Activated CD4-positive, alpha-beta memory T cell treated with anti-CD3 and anti-CD28 coated beads, Interleukin-2, amount 10 ng/mL, durations not matched to agents 7 days and 5 days (primary cell): ENCODE results near the gene SP6. TPM values are rescaled to one million over a fixed set of nuclear protein-coding genes. Genes with fewer than 3 reads are reported as not detected.

Experiments used
- CTCF ChIA-PET: fragments of 350-600 bp; sonication (Branson Sonifier 250); formaldehyde crosslinking; loops from one replicate; lab custom pipeline; 2021; ENCODE audit warnings: antibody characterized with exemption, inconsistent platforms; lab: Charles Lee
- POLR2A ChIA-PET: fragments of 350-600 bp; sonication (Branson Sonifier 250); formaldehyde crosslinking; loops from one replicate; lab custom pipeline; 2021; ENCODE audit warnings: antibody characterized with exemption; lab: Charles Lee
- DNase-seq: peaks from one replicate; pipeline ENCODE4 v3.0.0-alpha.2; 2020
- H3K27ac Mint-ChIP-seq: one replicate; pipeline ENCODE4 v1.8.0; 2021; ENCODE audit warnings: mild to moderate bottlenecking, mixed read lengths
- H3K27me3 Mint-ChIP-seq: one replicate; pipeline ENCODE4 v1.8.0; 2021; ENCODE audit warnings: mixed read lengths
- H3K36me3 Mint-ChIP-seq: one replicate; pipeline ENCODE4 v1.8.0; 2021; ENCODE audit warnings: low read depth, mixed read lengths
- H3K4me1 Mint-ChIP-seq: one replicate; pipeline ENCODE4 v1.8.0; 2021; ENCODE audit warnings: mixed read lengths
- H3K4me3 Mint-ChIP-seq: one replicate; pipeline ENCODE4 v1.8.0; 2021; ENCODE audit warnings: mild to moderate bottlenecking, mixed read lengths
- H3K9me3 Mint-ChIP-seq: one replicate; pipeline ENCODE4 v1.8.0; 2021; ENCODE audit warnings: mixed read lengths
- total RNA-seq, 2 experiments: library from RNA; stranded (reverse); gene quantifications; one replicate each; pipeline ENCODE4 v1.2.3, GENCODE V29; 2021

The SP6 gene
- total RNA-seq, 2 experiments from 2014 or later = 0.10 to 0.15 TPM

DNA sequence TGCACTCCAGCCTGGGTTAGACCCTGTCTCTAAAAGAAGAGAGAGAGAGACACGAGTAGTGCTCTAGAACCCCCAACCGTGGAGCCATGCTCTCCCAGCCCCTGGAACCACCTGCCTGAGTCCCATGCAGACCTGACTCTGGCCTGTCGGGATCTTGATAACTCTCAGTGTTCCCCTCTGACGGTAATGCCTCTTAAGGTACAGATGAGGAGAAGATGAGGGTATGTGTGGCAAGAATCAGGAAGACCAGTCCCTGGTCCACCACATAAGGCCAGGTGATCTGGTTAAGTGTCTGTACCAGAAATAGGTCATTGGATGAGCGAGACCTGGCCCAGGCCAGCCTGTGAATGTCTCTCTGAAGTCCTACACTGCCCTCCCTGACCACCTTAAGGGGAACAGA lies 47.8 kb downstream of the SP6 start:
- H3K9me3 Mint-ChIP-seq = no peaks in the 10 kb centered on the region
- no peaks in the 10 kb centered on the region for H3K4me1 Mint-ChIP-seq
- H3K36me3 Mint-ChIP-seq = peaks cover 12% of the 10 kb centered on the region
- DNase-seq = no peak
- H3K27ac Mint-ChIP-seq = no peak overlapping the region
- CTCF ChIA-PET = interaction anchor here (0.6 to 2.5 kb wide), 2 partner anchors 103 to 106 kb away, joined by 7 to 10 read pairs; no protein-coding TSS in a partner anchor
- H3K4me3 Mint-ChIP-seq = no peak overlapping the region
- no peaks in the 10 kb centered on the region for H3K27me3 Mint-ChIP-seq
- POLR2A ChIA-PET = interaction anchor here (0.8 to 1.2 kb wide), 4 partner anchors 70 to 123 kb away, joined by 3 to 5 read pairs (median 3); partner anchors contain the start of gene TBX21

DNA sequence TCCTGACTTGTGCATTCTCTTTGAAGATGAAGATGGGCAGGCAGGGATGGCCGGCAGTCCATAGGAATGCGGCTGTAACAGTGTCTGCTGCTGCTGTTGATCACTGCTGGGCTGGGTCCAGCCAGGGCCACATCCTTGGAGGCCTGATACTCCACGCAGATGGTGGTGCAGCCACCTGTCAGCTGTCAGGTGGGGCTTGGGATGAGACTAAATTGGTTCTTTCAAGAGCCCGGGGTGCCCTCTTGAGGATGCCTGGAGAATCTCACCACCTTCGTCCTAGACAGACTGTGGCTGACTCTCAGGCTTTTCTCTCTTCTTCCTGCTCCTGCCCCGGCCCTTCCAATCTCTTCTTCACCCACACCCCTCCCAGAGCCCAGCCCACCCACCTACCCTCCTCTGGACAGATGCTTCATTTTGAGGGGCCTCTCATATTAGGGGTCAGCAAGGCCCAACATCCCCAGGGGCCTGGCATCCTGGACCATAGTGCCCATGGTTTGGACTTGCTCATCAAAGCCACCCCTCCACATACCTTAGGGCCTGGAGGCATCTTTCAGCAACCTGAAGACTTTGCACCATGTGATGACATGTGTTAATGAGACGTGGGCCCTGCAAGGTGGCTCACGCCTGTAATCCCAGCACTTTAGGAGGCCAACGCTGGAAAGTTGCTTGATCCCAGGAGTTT lies 48.5 kb downstream of the SP6 start:
- no peaks in the 10 kb centered on the region for H3K4me1 Mint-ChIP-seq
- peaks cover 4% of the 10 kb centered on the region for H3K27me3 Mint-ChIP-seq
- H3K9me3 Mint-ChIP-seq = no peaks in the 10 kb centered on the region
- DNase-seq = peak; percentile 66
- CTCF ChIA-PET = interaction anchor here (1.0 to 2.5 kb wide), 6 partner anchors 10 to 152 kb away, joined by 3 to 10 read pairs (median 5); no protein-coding TSS in a partner anchor
- no peak overlapping the region for H3K27ac Mint-ChIP-seq
- H3K36me3 Mint-ChIP-seq = peaks cover 7% of the 10 kb centered on the region
- POLR2A ChIA-PET = interaction anchor here (0.8 to 1.2 kb wide), 4 partner anchors 70 to 122 kb away, joined by 3 to 5 read pairs (median 3); partner anchors contain the start of gene TBX21
- no peak overlapping the region for H3K4me3 Mint-ChIP-seq

DNA sequence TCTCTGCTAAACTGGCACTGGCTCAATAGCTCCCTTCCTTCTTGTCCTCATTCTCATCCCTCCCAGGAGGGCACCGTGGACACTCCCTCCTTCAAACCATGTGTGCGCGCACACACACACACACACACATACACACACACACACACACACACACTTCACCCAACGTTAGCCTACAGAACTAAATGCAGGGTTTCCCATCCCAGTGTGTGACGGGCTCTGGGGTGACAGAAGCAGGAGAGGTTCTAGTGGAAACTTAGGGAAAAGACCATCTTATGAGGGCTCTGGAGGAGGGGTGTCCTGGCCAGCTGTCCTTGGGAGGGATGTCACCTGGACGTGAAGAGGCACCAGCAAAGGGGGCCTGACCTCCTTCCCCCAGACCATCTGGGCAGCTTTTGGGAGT lies 49.1 kb downstream of the SP6 start:
- peaks cover 4% of the 10 kb centered on the region for H3K27me3 Mint-ChIP-seq
- no peak overlapping the region for H3K27ac Mint-ChIP-seq
- H3K36me3 Mint-ChIP-seq = peaks cover under 1% of the 10 kb centered on the region
- no peak for DNase-seq
- H3K4me1 Mint-ChIP-seq = no peaks in the 10 kb centered on the region
- POLR2A ChIA-PET = interaction anchor here (1.0 to 1.2 kb wide), 3 partner anchors 69 to 153 kb away, joined by 3 read pairs; partner anchors contain the start of gene TBX21
- no peak overlapping the region for H3K4me3 Mint-ChIP-seq
- CTCF ChIA-PET = interaction anchor here (0.6 to 2.5 kb wide), 8 partner anchors 9 to 151 kb away, joined by 3 to 10 read pairs (median 4); no protein-coding TSS in a partner anchor
- H3K9me3 Mint-ChIP-seq = no peaks in the 10 kb centered on the region

DNA sequence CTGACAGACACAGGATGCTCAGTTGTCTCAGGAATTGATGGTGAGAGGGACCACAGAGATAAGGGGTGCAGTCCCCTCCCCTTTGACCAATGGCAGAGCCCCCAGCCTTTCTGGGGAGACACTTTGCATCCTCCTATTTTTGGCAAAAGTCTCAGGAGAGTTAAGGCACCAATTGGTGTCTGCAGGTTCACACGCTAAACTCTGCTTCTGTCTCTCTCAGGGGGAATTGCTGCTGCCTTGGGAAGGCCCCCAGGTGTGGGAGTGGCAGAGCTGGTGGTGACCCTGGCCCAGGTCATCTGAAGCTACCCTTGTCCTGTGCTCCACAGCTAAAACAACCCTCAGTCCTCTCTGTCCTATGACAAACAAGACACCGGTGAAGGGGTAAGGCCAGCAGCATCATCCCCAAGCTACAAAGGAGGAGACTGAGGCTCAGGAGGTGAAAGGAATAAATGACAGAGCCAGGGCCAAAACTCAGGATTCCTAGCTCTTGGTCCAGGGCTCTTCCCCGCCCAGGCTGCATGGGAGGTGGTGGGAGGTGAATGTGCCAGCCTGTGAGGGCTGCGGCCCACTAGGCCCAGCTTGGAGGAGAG lies 49.7 kb downstream of the SP6 start:
- Mint-ChIP-seq H3K4me1 (no peaks in the 10 kb centered on the region), H3K27me3 (peaks cover 4% of the 10 kb centered on the region), H3K27ac (no peak overlapping the region), H3K36me3 (no peaks in the 10 kb centered on the region), H3K4me3 (no peak overlapping the region), H3K9me3 (no peaks in the 10 kb centered on the region)
- ChIA-PET POLR2A (interaction anchor here (1.0 kb wide), 1 partner anchor 152 kb away, joined by 3 read pairs; no protein-coding TSS in a partner anchor), CTCF (interaction anchor here (0.6 to 2.5 kb wide), 9 partner anchors 9 to 151 kb away, joined by 3 to 10 read pairs (median 4); no protein-coding TSS in a partner anchor)
- no peak for DNase-seq

DNA sequence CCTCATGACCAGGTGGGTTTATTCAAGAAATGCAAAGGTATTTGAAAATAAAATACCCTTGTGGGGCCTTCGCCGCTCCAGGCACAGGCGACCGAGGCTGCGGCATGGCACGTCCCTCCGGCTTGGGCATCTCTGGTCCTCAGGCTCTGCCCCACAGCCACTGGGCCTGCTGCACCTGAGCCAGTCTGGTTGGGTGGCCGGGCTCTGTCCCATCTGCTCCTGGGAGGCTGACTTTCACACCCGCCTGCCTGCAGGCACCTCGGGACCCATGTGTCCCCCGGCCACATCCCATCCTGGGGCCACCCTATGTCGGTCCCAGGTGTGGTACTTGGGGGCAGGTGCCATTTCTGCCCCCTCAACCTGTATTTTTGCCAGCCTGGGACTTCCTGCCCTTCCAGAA lies 50.3 kb downstream of the SP6 start:
- CTCF ChIA-PET = interaction anchor here (0.8 to 2.0 kb wide), 4 partner anchors 8 to 135 kb away, joined by 3 to 6 read pairs (median 4); no protein-coding TSS in a partner anchor
- Mint-ChIP-seq H3K36me3 (no peaks in the 10 kb centered on the region), H3K4me3 (no peak overlapping the region), H3K9me3 (no peaks in the 10 kb centered on the region), H3K4me1 (no peaks in the 10 kb centered on the region), H3K27me3 (peaks cover 4% of the 10 kb centered on the region), H3K27ac (no peak overlapping the region)
- no peak for DNase-seq
- POLR2A ChIA-PET = no interaction called here

DNA sequence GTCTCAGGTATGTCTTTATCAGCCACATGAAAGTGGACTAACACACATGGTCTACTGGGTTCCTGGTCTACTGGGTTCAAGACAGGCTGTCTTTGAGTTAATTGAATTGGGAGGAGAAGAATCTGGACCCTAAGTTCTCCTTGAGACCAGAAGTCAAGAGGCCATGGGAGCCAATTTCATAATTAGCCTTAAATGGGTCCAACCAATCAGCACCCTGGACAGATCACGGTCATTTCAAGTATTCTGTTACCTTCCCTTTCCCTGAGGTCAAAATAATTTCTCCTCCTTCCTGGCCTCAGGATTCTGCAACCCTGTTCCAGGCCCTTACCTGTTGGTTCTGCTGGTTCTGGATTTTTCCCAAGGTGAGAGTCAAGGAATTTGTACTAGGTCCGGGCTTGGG lies 53.2 kb downstream of the SP6 start:
- ChIA-PET POLR2A (no interaction called here), CTCF (interaction anchor here (0.7 to 1.3 kb wide), 3 partner anchors 98 to 201 kb away, joined by 3 to 5 read pairs (median 3); no protein-coding TSS in a partner anchor)
- Mint-ChIP-seq H3K27ac (no peak overlapping the region), H3K36me3 (no peaks in the 10 kb centered on the region), H3K4me3 (no peak overlapping the region), H3K4me1 (no peaks in the 10 kb centered on the region), H3K27me3 (peaks cover 28% of the 10 kb centered on the region), H3K9me3 (no peaks in the 10 kb centered on the region)
- DNase-seq = no peak

Other genes with a start within 250 kb of the SP6 start
- gene KPNB1, start 201.2 kb downstream of the SP6 start, total RNA-seq = 100 to 1,000 TPM; 329 to 334 TPM
- gene TBKBP1, start 157.0 kb downstream of the SP6 start, total RNA-seq = 1 to 10 TPM; 7.0 TPM
- gene TBX21, start 117.9 kb downstream of the SP6 start, total RNA-seq = 10 to 100 TPM; 58.3 to 61.1 TPM
- 10 to 100 TPM; 33.2 to 36.1 TPM for gene OSBPL7, start 29.4 kb downstream of the SP6 start, total RNA-seq
- gene MRPL10, start 19.6 kb downstream of the SP6 start, total RNA-seq = 10 to 100 TPM; 91.5 to 95.7 TPM
- gene LRRC46, start 19.5 kb downstream of the SP6 start, total RNA-seq = under 1 TPM; 0.45 to 0.53 TPM
- 10 to 100 TPM; 29.1 to 29.8 TPM for gene SCRN2, start 9.9 kb downstream of the SP6 start, total RNA-seq
- 10 to 100 TPM; 24.6 to 25.6 TPM for gene SP2, start 45.1 kb upstream of the SP6 start, total RNA-seq
- gene PNPO, start 90.4 kb upstream of the SP6 start, total RNA-seq = 10 to 100 TPM; 24.6 to 25.1 TPM
- not detected for gene PRR15L, start 106.7 kb upstream of the SP6 start, total RNA-seq
- gene CDK5RAP3, start 120.0 kb upstream of the SP6 start, total RNA-seq = 100 to 1,000 TPM; 194 to 205 TPM
- gene COPZ2, start 186.6 kb upstream of the SP6 start, total RNA-seq = 10 to 100 TPM in 1 of 2 experiments, 1 to 10 TPM in 1; 7.4 to 11.5 TPM
- gene NFE2L1, start 197.2 kb upstream of the SP6 start, total RNA-seq = 10 to 100 TPM; 69.4 to 70.2 TPM